DMS 273 (cell line): ENCODE data around the gene UPK1B.
"Not testable (repeated sequence)": the region's sequence is repeated elsewhere in the genome, so short reads cannot be mapped to it uniquely, and the experiment has no call there.

ENCODE experiments used
- DNase-seq: peaks from one replicate; lab custom pipeline; 2025; ENCODE audit not compliant: unreplicated experiment; lab: John Stamatoyannopoulos, UW

UPK1B gene

DNA sequence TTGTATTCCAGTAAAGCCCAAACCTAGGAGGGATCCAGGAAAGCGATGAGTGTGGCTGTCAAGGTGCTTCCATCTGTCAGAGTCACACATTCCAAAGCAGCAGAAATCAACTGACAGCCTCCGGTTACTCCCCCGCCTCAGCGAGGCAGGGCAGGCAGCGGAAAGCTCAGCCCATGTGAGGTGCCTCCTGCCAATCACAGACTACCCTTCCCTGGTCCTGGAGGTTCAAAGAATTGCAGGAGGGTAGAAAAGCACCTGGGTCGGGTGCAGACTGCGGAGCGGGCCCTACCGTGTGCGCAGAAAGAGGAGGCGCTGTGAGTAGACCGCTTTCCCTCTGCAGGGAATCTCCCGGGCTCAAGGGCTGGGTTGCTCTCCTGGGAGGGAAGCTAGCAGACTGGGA lies at the start of gene UPK1B:
Gene UPK1B (plus strand): TSS at position 274 of the 400 bp plus-strand sequence. CDS start 13,144 bp downstream, outside the sequence.
- no peak for DNase-seq

DNA sequence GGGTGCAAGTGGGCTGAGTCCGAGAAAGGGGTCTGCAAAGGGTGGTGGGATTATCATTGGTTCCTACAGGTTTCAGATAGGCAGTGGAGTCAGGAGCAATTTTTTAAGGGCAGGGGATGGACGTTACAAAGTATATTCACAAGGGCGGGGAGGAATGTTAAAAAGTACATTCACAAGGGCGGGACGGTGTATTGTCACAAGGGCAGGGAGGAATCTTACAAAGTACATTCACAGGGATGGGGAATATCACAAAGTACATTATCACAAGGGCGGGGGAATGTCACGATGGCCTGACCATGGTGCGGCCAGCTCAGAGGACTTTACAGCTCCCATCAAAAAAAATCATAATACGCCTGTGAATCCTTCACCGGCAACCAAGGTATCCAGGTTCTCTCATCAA lies 48.1 kb upstream of the UPK1B start:
- DNase-seq, result no peak

GRCh38 chr3:119125742-119126504 lies 47.5 kb upstream of the UPK1B start:
- no peak for DNase-seq

GRCh38 chr3:119130291-119130690 lies 43.1 kb upstream of the UPK1B start:
- DNase-seq, result not testable (repeated sequence)

DNA sequence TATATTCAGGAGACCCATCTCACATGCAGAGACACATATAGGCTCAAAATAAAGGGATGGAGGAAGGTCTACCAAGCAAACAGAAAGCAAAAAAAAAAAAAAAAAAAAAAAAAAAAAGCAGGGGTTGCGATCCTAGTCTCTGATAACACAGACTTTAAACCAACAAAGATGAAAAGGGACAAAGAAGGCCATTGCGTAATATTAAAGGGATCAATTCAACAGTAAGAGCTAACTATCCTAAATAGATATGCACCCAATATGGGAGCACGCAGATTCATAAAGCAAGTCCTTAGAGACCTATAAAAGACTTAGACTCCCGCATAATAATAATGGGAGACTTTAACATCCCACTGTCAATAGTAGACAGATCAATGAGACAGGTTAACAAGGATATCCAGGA lies 41.1 kb upstream of the UPK1B start:
- DNase-seq, result not testable (repeated sequence)

DNA sequence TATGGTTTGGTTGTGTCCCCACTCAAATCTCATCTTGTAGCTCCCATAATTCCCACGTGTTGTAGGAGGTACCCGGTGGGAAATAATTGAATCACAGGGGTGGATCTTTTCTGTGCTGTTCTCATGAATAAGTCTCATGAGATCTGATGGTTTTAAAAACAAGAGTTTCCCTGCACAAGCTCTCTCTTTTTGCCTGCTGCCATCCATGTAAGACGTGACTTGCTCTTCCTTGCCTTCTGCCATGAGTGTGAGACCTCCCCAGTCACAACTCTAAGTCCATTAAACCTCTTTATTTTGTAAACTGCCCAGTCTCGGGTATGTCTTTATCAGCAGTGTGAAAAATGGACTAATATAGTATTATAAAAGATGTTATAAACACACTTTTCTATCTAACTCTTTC lies 34.0 kb upstream of the UPK1B start:
- DNase-seq, result not testable (repeated sequence)

DNA sequence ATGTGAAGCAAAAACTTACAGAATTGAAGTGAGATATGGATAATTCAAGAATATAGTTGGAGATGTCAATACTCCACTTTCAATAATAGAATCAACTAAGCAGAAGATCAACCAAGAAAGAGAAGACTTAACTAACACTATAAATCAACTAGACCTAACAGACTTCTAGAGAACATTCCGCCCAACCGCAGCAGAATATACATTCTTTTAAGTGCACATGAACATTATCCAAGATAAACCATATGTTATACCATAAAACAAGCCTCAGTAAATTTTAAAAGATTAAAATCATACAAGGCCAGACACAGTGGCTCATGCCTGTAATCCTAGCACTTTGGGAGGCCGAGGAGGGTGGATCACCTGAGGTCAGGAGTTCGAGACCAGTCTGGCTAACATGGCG lies 32.9 kb upstream of the UPK1B start:
- DNase-seq, result no peak

DNA sequence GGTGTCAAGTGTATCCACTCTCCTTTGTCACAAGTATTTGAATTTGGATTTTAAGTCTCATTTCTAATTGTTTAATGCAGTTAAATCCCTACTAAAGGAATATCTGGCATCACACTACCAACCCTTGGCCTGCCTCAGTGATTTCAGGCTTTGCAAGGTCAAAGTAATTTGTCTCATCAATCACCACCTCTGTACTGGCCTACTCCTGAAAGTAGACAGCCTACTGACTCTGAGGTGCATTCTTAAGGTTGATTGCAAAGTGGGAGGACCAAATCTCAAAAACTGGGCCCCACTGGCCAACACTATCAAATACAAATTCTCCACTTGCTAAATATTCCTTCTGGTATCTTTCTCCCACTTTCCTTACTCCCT lies 28.3 kb upstream of the UPK1B start:
- DNase-seq, result no peak

- DNase-seq, result peak; percentile 73
Observed at GRCh38 chr3:119145500-119146167, 27.8 kb upstream of the UPK1B start, which contains the start of gene TEX55. TEX55 (plus strand) TSS chr3:119146165; CDS start chr3:119146190, 25 bp downstream.

GRCh38 chr3:119146578-119147375 lies 26.6 kb upstream of the UPK1B start:
- DNase-seq, result no peak

- DNase-seq, result no peak
Observed at GRCh38 chr3:119147494-119147893, 25.9 kb upstream of the UPK1B start.

DNA sequence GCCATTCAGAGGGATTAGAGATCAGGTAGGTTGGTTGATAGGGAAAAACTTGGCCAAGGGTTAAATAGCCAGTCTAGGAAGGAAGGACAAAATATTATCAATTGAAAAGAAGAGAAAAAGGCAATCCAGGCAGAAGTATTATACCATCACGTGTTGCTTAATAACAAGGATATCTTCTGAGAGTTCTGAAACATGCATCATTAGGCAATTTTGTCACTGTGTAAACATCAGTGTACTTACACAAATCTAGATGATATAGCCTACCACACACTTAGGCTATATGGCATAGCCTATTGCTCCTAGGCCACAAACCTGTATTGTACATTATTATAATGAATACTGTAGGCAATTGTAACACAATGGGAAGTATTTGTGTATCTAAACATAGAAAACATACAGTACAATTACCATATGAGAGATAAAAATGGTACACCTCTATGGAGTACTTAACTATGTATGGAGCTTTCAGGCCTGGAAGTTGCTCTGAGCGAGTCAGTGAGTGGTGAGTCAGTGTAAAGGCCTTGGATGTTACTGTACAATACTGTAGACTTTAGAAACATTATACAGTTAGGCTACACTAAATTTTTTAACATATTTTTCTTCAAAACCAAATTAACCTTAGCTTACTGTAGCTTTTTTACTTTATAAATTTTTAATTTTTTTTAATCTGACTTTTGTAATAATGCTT lies 24.8 kb upstream of the UPK1B start:
- no peak for DNase-seq

DNA sequence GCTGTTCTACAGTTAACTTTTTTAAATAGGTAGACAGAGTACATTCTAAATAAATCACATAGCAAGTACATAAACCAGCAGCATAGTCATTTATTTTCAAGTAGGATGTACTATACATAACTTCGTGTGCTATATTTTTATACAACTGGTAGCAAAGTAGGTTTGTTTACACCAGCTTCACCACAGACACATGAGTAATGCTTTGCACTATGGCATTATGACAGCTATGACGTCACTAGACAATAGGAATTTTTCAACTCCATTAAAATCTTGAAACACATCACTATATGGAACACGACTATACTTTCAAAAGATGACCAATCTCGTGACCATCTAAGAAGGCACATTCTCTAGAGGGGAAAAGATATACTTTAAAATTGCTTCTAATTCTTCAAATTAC lies 23.9 kb upstream of the UPK1B start:
- no peak for DNase-seq

- no peak for DNase-seq
Observed at GRCh38 chr3:119156868-119157267, 16.5 kb upstream of the UPK1B start.

DNA sequence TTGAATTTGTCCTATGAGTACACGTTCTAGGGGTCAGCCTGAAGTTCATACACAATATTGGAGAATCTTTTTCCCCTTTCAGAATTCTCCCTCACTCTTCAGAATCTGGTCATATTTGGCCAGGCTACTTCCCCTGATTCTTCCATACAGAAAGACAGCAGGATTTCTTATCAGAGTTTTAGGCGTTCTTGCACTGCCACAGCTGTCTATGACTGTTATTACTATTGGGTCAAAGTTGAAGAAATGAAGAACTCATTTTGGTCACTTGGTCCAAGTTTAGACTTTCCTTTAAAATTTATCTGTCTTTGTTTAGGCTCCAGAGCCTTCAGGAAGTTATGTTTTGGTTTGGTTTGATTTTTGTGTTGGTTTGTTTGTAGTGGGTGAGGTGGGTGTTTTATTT lies 15.4 kb upstream of the UPK1B start:
- no peak for DNase-seq

GRCh38 chr3:119160361-119160760 lies 13.0 kb upstream of the UPK1B start:
- DNase-seq, result no peak

- no peak for DNase-seq
Observed at GRCh38 chr3:119160815-119161214, 12.6 kb upstream of the UPK1B start.

DNA sequence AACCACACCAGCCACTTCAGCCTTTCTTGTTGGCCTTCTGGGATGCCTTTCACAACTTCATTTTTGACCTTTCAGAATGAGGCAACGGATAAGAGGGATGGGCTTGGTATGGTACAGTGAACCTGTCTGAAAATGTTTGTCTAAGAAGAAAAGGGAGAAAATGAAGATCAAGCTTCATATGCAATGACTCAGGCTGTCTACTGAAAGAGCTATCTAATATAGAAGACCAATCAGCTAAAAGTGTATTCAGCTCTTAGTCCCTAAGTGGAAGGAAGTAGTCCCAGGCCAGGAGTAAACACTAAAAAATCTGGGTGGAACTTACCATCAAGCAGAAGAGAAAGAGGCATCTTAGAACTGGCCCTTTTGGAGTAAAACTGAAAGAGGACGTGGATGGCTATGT lies 12.2 kb upstream of the UPK1B start:
- DNase-seq, result no peak

DNA sequence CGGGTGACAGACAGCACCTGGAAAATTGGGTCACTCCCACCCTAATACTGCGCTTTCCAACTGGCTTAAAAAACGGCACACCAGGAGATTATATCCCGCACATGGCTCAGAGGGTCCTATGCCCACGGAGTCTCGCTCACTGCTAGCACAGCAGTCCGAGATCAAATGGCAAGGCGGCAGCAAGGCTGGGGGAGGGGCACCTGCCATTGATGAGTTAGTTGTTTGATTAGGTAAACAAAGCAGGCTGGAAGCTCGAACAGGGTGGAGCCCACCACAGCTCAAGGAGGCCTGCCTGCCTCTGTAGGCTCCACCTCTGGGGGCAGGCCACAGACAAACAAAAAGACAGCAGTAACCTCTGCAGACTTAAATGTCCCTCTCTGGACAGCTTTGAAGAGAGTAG lies 8.7 kb upstream of the UPK1B start:
- DNase-seq, result not testable (repeated sequence)

DNA sequence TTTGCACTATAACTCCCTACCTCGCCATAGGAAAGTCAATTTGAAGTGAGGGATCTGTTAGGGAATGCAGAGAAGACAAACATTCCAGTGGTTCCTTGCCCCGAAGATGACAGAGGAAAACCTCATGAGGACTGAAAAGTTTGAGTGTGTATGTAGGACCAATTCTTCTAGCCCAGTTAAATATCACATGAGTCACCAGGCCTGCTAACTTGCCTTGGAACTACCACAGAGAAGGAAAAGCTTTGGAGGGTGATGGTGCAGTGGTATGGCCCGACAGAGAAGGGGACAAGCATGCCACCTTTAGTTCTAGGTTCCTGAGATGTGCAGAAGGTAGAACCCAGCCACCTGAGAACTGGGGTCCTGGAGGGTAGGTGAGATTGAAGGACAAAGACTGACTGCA lies 2.6 kb upstream of the UPK1B start:
- DNase-seq, result no peak
